Cardiac septum (tissue), 1 donor: ENCODE measurements around the gene AHDC1. TPM values are rescaled to one million over a fixed set of nuclear protein-coding genes. Genes with fewer than 3 reads are reported as not detected.

Source experiments
- DNase-seq: peaks from one replicate; pipeline ENCODE4 v3.0.0-alpha.2; 2020; ENCODE audit warnings: low spot score
- intact Hi-C: fragments of 100-400 bp; cut with DNase I; formaldehyde crosslinking; loops from one replicate; pipeline ENCODE4 v1.14.0; 2022
- total RNA-seq: library from RNA; stranded (reverse); fragmentation: NEBNext Ultra II Directional; extraction: Animal tissue kit (Norgen Biotek cat#: 25700); gene quantifications from one replicate; pipeline ENCODE4 v1.2.1, GENCODE V29; 2021
- donor health status: DM: no; HTN: no; CAD: no.

The AHDC1 gene
- total RNA-seq, 1 donor from 2014 or later = 57.7 TPM

DNA sequence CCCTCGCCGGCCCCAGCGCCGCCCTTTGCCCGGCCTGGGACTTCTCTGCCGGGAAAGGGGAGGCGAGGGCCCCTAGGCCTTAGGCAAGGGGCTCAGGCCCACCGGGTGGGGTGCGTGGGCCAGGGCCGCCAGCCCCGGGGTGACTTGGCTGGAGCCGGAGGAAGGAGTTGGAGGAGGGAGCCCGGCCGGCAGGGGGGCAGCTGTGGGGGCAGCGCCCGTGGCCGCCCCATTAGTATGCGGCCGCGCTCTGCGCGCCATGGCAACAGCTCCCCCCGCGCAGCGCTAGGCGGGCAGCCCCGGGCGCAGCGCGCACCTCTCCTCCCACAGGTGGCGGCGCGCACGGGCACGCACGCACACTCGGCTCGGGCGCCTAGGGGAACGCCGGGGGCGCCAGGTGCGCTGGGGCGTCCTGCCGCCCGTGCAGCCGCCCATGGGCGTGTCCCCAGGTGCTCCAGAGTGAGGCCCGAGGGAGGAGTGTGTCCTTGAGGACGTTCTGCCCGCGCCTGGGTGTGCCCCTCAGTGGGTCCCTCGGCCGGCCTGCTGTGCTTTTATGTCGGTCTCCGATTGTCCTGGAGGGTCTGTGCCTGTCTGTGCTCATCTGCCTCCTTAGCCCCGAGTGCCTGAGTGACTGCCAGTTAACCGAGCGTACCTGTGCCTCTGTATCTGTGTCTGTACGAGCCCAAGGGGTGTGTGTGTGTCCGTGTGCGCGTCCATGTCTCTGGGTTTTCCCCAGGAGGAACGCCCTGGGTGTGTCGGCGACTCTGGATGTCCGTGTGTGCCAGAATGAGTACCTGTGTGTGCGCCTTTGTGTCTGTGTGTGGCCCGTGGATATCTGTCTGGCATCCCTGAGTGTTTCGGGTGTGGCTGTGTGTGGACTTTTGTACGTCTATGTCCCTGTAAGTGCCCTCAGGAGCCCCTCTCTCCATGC is 75.8 kb downstream of the AHDC1 start:
- DNase-seq = no peak
- intact Hi-C loops = loop anchor here (2.0 to 5.0 kb wide), 2 partner anchors 15 to 34 kb away; no protein-coding TSS in a partner anchor

DNA sequence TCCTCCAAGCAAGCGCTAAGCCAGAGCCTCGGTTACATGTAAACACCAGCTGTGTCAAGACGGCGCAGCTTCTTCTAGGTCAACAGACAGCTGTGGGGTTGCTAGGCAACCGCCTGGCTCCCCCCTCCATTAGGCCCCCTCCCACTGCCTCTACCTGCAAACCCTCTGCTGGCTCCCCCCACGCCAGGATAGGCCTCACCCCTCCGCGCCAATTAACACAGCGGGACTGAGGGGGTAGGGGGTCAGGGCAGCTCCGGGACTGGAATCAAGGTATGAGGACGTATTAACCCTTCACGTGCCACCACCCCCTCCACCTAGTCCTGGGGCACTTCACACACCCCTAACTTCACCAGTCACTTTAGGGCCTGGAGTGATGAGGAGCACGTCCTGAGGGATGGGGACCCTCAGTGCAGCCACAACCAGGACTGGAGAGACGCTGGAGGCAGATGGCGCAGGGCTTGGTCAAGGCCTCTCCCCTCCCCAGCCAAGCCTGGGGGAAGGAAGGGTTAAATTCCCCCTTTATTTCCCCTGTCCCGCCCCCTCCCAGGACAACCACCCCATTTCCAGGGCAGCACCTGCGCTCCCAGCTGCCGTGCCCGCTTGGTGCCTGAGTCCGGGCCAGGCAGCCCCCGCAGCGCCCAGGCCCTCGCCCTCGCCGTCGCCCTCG is 76.6 kb downstream of the AHDC1 start:
- no peak for DNase-seq
- intact Hi-C loops = loop anchor here (5.0 kb wide), 1 partner anchor 35 kb away; no protein-coding TSS in a partner anchor

GRCh38 chr1:27526569-27527222 is 77.2 kb downstream of the AHDC1 start:
- intact Hi-C loops = loop anchor here (5.0 kb wide), 1 partner anchor 36 kb away; no protein-coding TSS in a partner anchor
- no peak for DNase-seq

GRCh38 chr1:27525296-27526272 is 78.4 kb downstream of the AHDC1 start:
- intact Hi-C loops = loop anchor here (2.0 to 5.0 kb wide), 3 partner anchors 35 to 77 kb away; partner anchors contain the start of gene WASF2
- peak; percentile 92 for DNase-seq

DNA sequence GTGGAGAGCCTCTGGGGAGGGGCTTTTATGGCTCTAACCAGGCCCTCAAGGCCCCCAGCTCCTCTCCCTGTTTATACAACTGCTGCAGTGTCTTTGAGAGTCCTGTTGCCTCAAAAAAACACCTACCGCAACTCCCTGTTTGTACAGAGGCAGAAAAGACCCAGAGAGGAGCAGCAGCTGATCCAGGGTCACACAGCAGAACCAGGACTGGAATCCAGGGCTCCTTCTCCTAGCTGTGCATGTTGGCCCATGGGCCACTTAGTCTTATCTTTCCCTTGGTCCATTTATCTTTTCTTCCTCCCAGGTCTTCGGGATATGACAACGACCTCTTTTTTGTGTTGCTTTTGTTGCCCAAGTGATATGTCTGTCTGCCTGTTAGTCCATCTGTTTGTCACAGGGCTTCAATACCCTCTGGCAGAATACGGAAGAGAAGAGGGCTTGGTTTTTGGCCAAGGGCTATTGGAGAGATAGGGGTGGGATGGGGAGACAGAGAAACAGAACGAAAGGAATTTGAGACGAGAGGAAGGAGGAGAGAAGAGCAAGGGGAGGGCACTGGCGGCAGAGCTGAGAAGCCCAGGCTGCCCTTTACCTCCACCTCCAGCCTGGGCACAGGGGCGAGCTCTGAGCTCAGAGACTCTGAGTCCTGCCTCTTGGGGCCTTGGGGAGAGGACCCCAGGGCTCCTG is 80.5 kb downstream of the AHDC1 start:
- intact Hi-C loops = loop anchor here (2.0 kb wide), 2 partner anchors 33 to 79 kb away; partner anchors contain the start of gene WASF2
- no peak for DNase-seq

GRCh38 chr1:27522432-27523336 is 81.3 kb downstream of the AHDC1 start:
- no peak for DNase-seq
- intact Hi-C loops = no loop called here

DNA sequence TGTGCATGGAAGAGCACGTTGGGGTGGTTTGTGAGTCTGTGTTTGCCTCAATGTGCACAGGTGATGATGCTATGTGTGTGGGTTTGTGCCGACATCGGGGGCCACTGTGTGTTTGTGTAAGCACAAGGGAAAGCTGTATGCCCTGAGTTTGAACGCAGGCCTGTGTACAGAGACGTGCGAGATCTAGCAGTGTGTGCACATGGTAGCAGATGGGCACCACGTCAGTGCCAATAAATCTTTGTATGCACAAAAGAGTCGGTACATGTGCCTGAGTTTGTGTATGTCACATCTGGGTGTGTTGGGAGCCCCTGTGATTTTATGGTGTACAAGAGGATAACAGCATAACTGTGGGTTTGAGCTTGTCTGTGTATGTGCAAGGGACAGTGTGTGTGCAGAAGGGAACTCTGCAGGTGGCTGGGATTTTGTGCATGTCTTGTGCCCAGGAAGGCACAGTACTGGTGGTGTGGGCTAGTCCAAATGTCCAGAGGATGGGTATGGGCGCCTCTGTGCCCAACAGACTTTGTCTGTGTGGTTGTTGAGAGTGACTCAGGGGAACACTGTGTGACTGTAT is 82.0 kb downstream of the AHDC1 start:
- no peak for DNase-seq
- intact Hi-C loops = no loop called here

DNA sequence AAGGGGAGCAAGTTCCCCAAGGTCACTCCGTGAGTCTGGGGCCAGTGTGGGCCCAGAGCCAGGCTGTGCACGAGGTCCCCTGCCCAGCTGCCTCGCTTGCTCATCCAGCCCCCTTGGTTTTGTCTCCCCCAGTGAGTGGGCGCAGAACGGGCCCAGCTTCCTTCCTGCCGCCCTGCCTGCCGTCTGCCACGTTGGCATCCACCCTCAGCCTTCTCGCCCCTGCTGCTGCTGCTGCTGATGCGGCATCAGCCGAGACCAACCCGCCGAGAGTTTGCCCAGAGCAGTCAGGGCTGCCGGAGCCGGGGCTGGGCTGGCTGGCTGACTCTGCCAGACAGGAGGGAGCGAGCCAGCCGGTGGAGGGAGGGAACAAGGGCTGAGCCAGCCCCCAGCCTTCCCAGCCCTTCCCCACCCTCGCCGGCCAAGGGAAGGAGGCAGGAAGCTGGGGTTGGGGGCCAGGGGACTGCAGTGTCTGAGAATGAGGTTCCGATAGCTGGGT is 82.6 kb downstream of the AHDC1 start:
- no peak for DNase-seq
- intact Hi-C loops = no loop called here

DNA sequence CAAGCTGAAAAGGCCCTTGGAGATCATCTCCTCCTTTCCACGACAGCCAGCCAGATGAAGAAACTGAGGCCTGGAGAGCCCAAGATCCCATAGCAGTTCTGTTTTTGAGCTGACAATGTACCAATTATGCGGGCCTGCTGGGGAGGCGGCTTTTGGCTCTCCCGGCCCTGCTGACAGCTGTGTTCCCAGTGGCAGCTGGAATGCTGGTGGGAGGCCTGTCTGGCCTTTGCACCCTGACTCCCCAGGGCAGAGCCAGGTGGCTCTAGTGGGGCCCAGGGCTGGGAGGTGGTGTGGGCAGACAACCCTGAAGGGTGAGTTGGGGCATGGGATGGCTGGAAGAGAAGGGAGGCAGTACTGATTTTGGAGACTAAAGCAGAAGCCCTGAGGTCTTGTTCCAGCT is 83.3 kb downstream of the AHDC1 start:
- no peak for DNase-seq
- intact Hi-C loops = no loop called here

GRCh38 chr1:27519331-27520258 is 84.3 kb downstream of the AHDC1 start:
- intact Hi-C loops = no loop called here
- DNase-seq = no peak

DNA sequence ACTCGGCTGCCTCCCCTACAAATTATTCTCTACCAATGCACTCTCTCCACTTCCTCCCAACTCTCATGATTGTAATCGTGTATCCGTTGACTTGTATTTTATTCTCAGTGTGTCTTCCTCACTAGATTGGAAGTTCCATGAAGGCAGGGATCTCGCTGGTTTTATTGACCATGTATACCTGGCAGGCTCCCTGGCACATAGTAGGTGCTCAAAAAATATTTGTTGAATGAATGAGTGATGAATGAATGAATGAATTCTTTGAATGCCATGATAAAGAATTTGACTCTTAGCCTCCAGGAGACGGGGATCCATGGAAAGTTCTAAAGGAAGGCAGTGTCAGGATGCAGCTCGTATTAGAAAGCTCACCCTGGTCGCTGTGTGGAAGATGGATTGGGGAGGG is 85.1 kb downstream of the AHDC1 start:
- intact Hi-C loops = no loop called here
- DNase-seq = no peak

GRCh38 chr1:27517907-27518718 is 85.8 kb downstream of the AHDC1 start:
- DNase-seq = no peak
- intact Hi-C loops = no loop called here

DNA sequence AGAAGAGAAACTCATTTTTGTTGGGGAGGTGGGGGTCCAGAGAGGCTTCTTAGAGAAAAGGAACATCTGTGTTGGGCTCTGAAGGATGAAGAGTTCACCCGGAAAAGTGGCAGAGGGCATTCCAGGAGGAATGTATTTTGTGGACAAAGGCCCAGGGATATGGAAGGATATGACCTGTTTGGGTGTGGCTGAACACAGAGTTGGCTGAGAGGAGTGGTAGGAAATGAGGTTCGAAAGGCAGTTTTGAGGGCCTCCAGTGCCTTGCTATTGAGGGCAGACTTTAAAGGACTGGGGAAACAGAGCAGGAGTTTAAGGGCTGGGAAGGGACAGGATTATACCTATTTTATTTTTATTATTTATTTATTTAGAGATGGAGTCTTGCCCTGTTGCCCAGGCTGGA is 86.6 kb downstream of the AHDC1 start:
- intact Hi-C loops = no loop called here

DNA sequence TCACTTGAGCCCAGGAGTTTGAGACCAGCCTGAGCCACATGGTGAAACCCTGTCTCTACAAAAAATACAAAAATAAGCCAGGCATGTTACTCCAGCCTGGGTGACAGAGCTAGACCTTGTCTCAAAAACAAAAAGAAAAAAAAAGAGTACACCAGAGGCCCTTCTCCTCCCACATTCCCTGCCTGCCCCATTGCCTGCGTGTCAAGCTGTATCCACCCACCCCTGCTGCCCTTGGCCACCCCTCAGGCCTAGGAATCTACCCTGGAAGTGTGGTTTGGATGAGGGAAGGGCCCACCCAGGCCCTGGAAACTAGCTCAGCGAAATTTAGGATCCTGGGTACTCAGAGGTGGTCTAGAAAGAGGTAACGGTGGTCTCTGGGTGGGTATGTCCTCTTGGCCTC is 88.3 kb downstream of the AHDC1 start:
- intact Hi-C loops = no loop called here
- DNase-seq = no peak

More for the DNA sequence above, 86.6 kb downstream of the AHDC1 start:
- DNase-seq = no peak

GRCh38 chr1:27513958-27514357 is 90.0 kb downstream of the AHDC1 start:
- intact Hi-C loops = no loop called here
- no peak for DNase-seq
